Activated naive CD8-positive, alpha-beta T cell treated with anti-CD3 and anti-CD28 coated beads for 36 hours (primary cell): Measurements from ENCODE around the gene ZNF138. TPM values are rescaled to one million over a fixed set of nuclear protein-coding genes. Genes with fewer than 3 reads are reported as not detected.
"Not testable (repeated sequence)": the region's sequence is repeated elsewhere in the genome, so short reads cannot be mapped to it uniquely, and the experiment has no call there.

Experiments used
- DNase-seq: peaks from one replicate; pipeline ENCODE4 v3.0.0; 2021
- H3K27ac Mint-ChIP-seq: one replicate; pipeline ENCODE4 v1.8.0; 2022; ENCODE audit warnings: mild to moderate bottlenecking, moderate library complexity, mixed read lengths
- H3K27me3 Mint-ChIP-seq: one replicate; pipeline ENCODE4 v1.8.0; 2022; ENCODE audit warnings: mild to moderate bottlenecking, mixed read lengths
- H3K36me3 Mint-ChIP-seq: one replicate; pipeline ENCODE4 v1.8.0; 2021; ENCODE audit warnings: mild to moderate bottlenecking, mixed read lengths
- H3K4me1 Mint-ChIP-seq: one replicate; pipeline ENCODE4 v1.8.0; 2021; ENCODE audit warnings: mixed read lengths
- H3K4me3 Mint-ChIP-seq: one replicate; pipeline ENCODE4 v1.8.0; 2022; ENCODE audit warnings: mild to moderate bottlenecking, moderate library complexity, mixed read lengths
- H3K9me3 Mint-ChIP-seq: one replicate; pipeline ENCODE4 v1.8.0; 2022; ENCODE audit warnings: mixed read lengths
- total RNA-seq, 2 experiments: library from RNA; stranded (reverse); gene quantifications; one replicate each; pipeline ENCODE4 v1.2.3, GENCODE V29; 2021

Gene ZNF138
- total RNA-seq, 2 experiments from 2014 or later = 9.5 to 10.6 TPM

GRCh38 chr7:64802699-64803098 is 8.5 kb downstream of the ZNF138 start:
- Mint-ChIP-seq H3K27me3 (no peaks in the 10 kb centered on the region), H3K4me1 (peaks cover 27% of the 10 kb centered on the region), H3K36me3 (peaks cover 86% of the 10 kb centered on the region), H3K27ac (no peak overlapping the region), H3K9me3 (peaks cover 13% of the 10 kb centered on the region), H3K4me3 (no peak overlapping the region)
- no peak for DNase-seq

- Mint-ChIP-seq H3K4me3 (no peak overlapping the region), H3K27me3 (no peaks in the 10 kb centered on the region), H3K9me3 (peaks cover 13% of the 10 kb centered on the region), H3K36me3 (peaks cover 60% of the 10 kb centered on the region), H3K27ac (no peak overlapping the region), H3K4me1 (no peaks in the 10 kb centered on the region)
- no peak for DNase-seq
Measured at GRCh38 chr7:64807731-64808365, 13.6 kb downstream of the ZNF138 start.

GRCh38 chr7:64811767-64812166 is 17.5 kb downstream of the ZNF138 start:
- peaks cover 55% of the 10 kb centered on the region for H3K36me3 Mint-ChIP-seq
- H3K9me3 Mint-ChIP-seq = peaks cover 8% of the 10 kb centered on the region
- H3K27ac Mint-ChIP-seq = no peak overlapping the region
- peaks cover 4% of the 10 kb centered on the region for H3K4me1 Mint-ChIP-seq
- no peak for DNase-seq
- no peaks in the 10 kb centered on the region for H3K27me3 Mint-ChIP-seq
- H3K4me3 Mint-ChIP-seq = no peak overlapping the region

GRCh38 chr7:64830926-64831325 is 36.7 kb downstream of the ZNF138 start:
- Mint-ChIP-seq H3K4me3 (no peak overlapping the region), H3K36me3 (peaks cover 67% of the 10 kb centered on the region), H3K9me3 (peaks cover 47% of the 10 kb centered on the region), H3K27me3 (no peaks in the 10 kb centered on the region), H3K4me1 (no peaks in the 10 kb centered on the region), H3K27ac (no peak overlapping the region)
- no peak for DNase-seq

GRCh38 chr7:64832136-64832535 is 37.9 kb downstream of the ZNF138 start:
- H3K36me3 Mint-ChIP-seq = peaks cover 64% of the 10 kb centered on the region
- no peak overlapping the region for H3K4me3 Mint-ChIP-seq
- H3K9me3 Mint-ChIP-seq = peaks cover 55% of the 10 kb centered on the region
- no peak overlapping the region for H3K27ac Mint-ChIP-seq
- H3K27me3 Mint-ChIP-seq = no peaks in the 10 kb centered on the region
- H3K4me1 Mint-ChIP-seq = no peaks in the 10 kb centered on the region
- DNase-seq = no peak

- DNase-seq = no peak
Measured at GRCh38 chr7:64834989-64835388, 40.8 kb downstream of the ZNF138 start.

GRCh38 chr7:64835856-64836255 is 41.6 kb downstream of the ZNF138 start:
- not testable (repeated sequence) for H3K27me3 Mint-ChIP-seq, H3K27ac Mint-ChIP-seq, H3K4me1 Mint-ChIP-seq, H3K4me3 Mint-ChIP-seq, DNase-seq
- H3K36me3 Mint-ChIP-seq = peaks cover 46% of the 10 kb centered on the region
- H3K9me3 Mint-ChIP-seq = peaks cover 64% of the 10 kb centered on the region

More at GRCh38 chr7:64834989-64835388, 40.8 kb downstream of the ZNF138 start:
- no peak overlapping the region for H3K27ac Mint-ChIP-seq
- H3K4me3 Mint-ChIP-seq = no peak overlapping the region
- no peaks in the 10 kb centered on the region for H3K27me3 Mint-ChIP-seq
- H3K9me3 Mint-ChIP-seq = peaks cover 67% of the 10 kb centered on the region
- H3K36me3 Mint-ChIP-seq = peaks cover 53% of the 10 kb centered on the region
- no peaks in the 10 kb centered on the region for H3K4me1 Mint-ChIP-seq

- H3K27me3 Mint-ChIP-seq, DNase-seq, H3K4me3 Mint-ChIP-seq, H3K27ac Mint-ChIP-seq, H3K4me1 Mint-ChIP-seq: not testable (repeated sequence)
- peaks cover 24% of the 10 kb centered on the region for H3K36me3 Mint-ChIP-seq
- H3K9me3 Mint-ChIP-seq = peaks cover 44% of the 10 kb centered on the region
Measured at GRCh38 chr7:64838051-64838450, 43.8 kb downstream of the ZNF138 start.

GRCh38 chr7:64838691-64839090 is 44.5 kb downstream of the ZNF138 start:
- Mint-ChIP-seq H3K27ac (no peak overlapping the region), H3K9me3 (peaks cover 42% of the 10 kb centered on the region), H3K4me1 (no peaks in the 10 kb centered on the region)

GRCh38 chr7:64839910-64840309 is 45.7 kb downstream of the ZNF138 start:
- H3K36me3 Mint-ChIP-seq = peaks cover 16% of the 10 kb centered on the region
- H3K27ac Mint-ChIP-seq = no peak overlapping the region
- no peaks in the 10 kb centered on the region for H3K4me1 Mint-ChIP-seq
- no peaks in the 10 kb centered on the region for H3K27me3 Mint-ChIP-seq
- no peak for DNase-seq
- H3K9me3 Mint-ChIP-seq = peaks cover 35% of the 10 kb centered on the region
- H3K4me3 Mint-ChIP-seq = no peak overlapping the region

More at GRCh38 chr7:64838691-64839090, 44.5 kb downstream of the ZNF138 start:
- no peak for DNase-seq
- no peak overlapping the region for H3K4me3 Mint-ChIP-seq
- H3K36me3 Mint-ChIP-seq = peaks cover 23% of the 10 kb centered on the region
- H3K27me3 Mint-ChIP-seq = no peaks in the 10 kb centered on the region

- H3K27me3 Mint-ChIP-seq = no peaks in the 10 kb centered on the region
- peaks cover 6% of the 10 kb centered on the region for H3K36me3 Mint-ChIP-seq
Measured at GRCh38 chr7:64849250-64849923, 55.2 kb downstream of the ZNF138 start.

GRCh38 chr7:64849924-64850499 is 55.8 kb downstream of the ZNF138 start:
- Mint-ChIP-seq H3K9me3 (peaks cover 12% of the 10 kb centered on the region), H3K36me3 (peaks cover 6% of the 10 kb centered on the region), H3K4me1 (no peaks in the 10 kb centered on the region)

More at GRCh38 chr7:64849250-64849923, 55.2 kb downstream of the ZNF138 start:
- H3K27ac Mint-ChIP-seq = no peak overlapping the region
- no peak for DNase-seq
- no peaks in the 10 kb centered on the region for H3K4me1 Mint-ChIP-seq
- H3K9me3 Mint-ChIP-seq = peaks cover 13% of the 10 kb centered on the region
- H3K4me3 Mint-ChIP-seq = no peak overlapping the region

GRCh38 chr7:64853679-64854078 is 59.5 kb downstream of the ZNF138 start:
- Mint-ChIP-seq H3K36me3 (peaks cover 7% of the 10 kb centered on the region), H3K9me3 (peaks cover 4% of the 10 kb centered on the region), H3K27me3 (no peaks in the 10 kb centered on the region), H3K4me1 (no peaks in the 10 kb centered on the region), H3K4me3 (no peak overlapping the region), H3K27ac (no peak overlapping the region)
- DNase-seq = no peak

More at GRCh38 chr7:64849924-64850499, 55.8 kb downstream of the ZNF138 start:
- Mint-ChIP-seq H3K27ac (no peak overlapping the region), H3K4me3 (no peak overlapping the region), H3K27me3 (no peaks in the 10 kb centered on the region)
- no peak for DNase-seq

GRCh38 chr7:64854969-64855368 is 60.7 kb downstream of the ZNF138 start:
- no peak for DNase-seq
- peaks cover 3% of the 10 kb centered on the region for H3K36me3 Mint-ChIP-seq
- no peak overlapping the region for H3K4me3 Mint-ChIP-seq
- H3K27me3 Mint-ChIP-seq = no peaks in the 10 kb centered on the region
- H3K9me3 Mint-ChIP-seq = no peaks in the 10 kb centered on the region
- H3K4me1 Mint-ChIP-seq = no peaks in the 10 kb centered on the region
- H3K27ac Mint-ChIP-seq = no peak overlapping the region

- H3K27ac Mint-ChIP-seq = no peak overlapping the region
- H3K27me3 Mint-ChIP-seq = no peaks in the 10 kb centered on the region
- H3K4me1 Mint-ChIP-seq = no peaks in the 10 kb centered on the region
- H3K9me3 Mint-ChIP-seq = peaks cover 7% of the 10 kb centered on the region
- H3K4me3 Mint-ChIP-seq = no peak overlapping the region
- H3K36me3 Mint-ChIP-seq = peaks cover 4% of the 10 kb centered on the region
- DNase-seq = no peak
Measured at GRCh38 chr7:64863021-64863420, 68.8 kb downstream of the ZNF138 start.
